SH-SY5Y (cell line): Measurements from ENCODE around the gene GALNT11.

Experiments
- GATA2 ChIP-seq: IDR thresholded peaks from 2 replicates; pipeline ENCODE4 v1.6.1; 2011; ENCODE audit warnings: mild to moderate bottlenecking, low read depth, low read length
- GATA3 ChIP-seq: IDR thresholded peaks from 2 replicates; pipeline ENCODE4 v1.6.1; 2011; ENCODE audit warnings: low read depth, mild to moderate bottlenecking, low read length, moderate library complexity

The GALNT11 gene

DNA sequence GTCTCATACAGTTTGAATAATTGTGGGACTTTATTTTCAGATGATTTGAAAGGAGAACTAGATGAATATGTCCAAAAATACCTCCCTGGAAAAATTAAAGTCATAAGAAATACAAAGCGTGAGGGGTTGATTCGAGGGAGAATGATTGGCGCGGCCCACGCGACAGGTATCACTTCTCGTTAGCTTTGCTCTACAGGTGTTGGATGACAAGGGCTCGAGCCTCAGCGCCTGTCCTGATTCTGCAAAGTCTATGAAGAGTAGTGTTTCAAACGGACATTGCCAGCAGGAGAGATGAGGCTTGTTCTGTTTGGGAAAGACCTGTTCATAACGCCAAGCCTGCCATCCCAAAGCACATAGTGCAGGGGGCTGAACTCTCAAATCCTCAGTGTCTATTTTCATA is 79.7 kb downstream of the GALNT11 start:
- TF ChIP-seq GATA2 (no peak), GATA3 (no peak)

DNA sequence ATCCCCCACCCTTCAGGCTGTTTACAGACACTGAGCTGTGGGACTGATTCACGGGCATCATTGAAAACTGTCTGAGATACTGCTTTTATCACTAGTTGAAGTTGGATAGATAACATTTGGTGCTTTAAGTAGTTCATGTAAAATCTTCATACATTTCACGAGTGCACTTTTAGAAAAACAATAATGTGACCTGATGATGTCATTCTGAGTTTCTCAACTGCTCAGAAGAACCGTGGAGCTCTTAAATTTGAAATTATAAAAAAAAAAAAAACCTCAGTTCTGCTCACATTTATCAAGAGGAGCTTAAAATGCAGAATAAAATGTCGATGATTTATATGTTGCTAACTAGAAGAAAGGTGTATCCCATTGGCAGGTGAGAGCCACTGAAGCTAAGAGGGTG is 81.5 kb downstream of the GALNT11 start:
- no peak for TF ChIP-seq GATA2
- TF ChIP-seq GATA3: no peak

DNA sequence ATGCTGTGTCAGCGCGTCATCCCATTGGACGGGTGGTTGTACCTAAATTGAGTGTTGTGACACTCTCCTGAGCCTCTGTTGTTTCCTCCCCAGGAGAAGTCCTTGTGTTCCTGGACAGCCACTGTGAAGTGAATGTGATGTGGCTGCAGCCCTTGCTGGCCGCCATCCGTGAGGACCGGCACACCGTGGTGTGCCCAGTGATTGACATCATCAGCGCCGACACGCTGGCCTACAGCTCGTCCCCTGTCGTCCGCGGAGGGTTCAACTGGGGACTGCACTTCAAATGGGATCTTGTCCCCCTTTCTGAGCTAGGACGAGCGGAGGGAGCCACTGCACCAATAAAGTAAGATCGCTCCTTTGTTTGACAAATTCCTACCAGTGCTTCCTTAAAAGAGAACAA is 82.5 kb downstream of the GALNT11 start:
- TF ChIP-seq GATA2 (no peak), GATA3 (no peak)

DNA sequence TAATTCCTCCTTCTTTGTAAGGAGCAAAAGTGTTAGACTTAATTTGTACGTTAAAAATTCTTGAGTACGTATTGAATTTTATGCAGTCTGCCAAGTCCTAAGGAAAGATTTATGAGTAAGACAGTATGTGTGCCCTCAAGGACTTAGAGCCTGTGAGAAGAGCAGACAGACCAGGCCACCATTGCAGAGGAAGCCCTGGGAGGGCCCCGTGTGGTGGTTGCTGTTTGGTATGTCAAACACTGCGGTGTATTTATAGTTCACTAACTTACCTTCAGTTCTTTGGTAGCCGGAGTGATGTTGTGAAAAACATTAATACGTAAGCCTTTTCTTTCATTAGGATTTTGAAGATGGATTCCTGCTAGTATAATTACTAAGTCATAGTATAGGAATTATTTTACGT is 82.9 kb downstream of the GALNT11 start:
- no peak for TF ChIP-seq GATA3
- no peak for TF ChIP-seq GATA2

DNA sequence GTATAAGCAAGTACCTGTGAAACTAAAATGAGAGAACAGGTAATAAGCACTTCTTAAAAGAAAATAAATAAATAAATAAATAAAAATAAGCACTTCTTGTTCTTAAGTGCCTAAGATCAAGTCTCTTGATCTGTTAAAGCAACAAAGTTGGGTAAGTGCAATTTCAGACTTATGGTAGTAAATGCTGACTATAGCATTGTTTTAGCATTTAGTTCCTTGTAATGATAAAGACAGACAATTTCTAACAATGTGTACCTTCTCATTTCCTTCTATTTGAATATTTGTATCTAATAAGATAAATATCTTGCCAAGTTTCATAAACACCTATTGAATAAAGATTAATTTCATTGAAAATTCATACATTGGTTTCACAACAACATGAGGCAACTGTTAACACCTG is 87.4 kb downstream of the GALNT11 start:
- TF ChIP-seq GATA2 (no peak), GATA3 (no peak)

DNA sequence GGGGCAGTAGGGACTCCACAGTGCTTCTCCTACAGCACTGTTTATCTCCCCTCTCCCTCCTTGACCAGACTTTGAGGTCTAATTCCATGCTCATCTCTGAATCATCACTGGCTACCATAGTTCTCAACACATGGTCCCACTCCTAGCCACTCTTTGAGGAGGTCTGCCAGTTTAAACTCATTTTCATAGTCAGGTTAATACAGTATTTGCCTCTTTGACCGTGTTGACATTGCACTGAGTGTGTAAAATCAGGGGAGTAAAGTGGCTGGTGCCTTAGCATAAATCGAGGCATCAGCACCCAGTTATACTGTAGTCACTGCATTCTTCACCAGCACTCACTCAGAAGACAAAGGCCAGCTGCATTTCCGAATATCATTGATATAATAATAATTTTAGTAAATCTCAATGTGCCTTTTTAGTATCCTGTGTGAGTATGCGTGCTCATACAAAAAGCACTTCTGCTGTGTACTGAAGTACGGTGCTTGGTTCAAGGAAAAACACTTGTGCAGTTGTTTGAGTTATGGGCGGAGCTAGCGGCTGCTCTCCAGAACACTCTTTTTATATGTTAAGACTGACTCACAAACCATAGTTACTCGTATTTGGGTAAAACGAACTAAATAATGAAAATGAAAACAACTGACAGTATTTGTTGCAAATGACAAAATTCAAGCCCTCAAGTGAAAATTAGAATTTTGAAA is 89.7 kb downstream of the GALNT11 start:
- TF ChIP-seq GATA3: no peak
- TF ChIP-seq GATA2: no peak

DNA sequence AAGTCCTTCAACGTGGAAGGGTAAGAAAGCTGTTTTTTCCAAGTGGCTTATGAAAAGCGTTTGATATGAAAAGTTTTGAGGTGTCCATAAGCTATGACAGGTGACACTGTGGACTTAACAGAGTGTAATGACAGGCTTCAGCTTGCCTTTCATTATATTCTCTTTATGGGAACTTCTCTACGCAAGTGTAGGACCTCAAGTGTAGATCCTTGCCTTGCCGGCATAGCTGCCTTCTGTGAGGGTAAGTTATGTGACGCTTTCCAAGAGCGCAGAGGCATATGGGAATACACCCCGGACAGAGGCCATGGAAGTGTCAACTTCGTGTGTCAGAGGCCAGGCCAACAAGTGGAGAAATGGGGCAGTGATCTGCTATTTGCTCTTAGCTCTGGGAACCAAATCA is 91.9 kb downstream of the GALNT11 start:
- TF ChIP-seq GATA2: no peak
- no peak for TF ChIP-seq GATA3

DNA sequence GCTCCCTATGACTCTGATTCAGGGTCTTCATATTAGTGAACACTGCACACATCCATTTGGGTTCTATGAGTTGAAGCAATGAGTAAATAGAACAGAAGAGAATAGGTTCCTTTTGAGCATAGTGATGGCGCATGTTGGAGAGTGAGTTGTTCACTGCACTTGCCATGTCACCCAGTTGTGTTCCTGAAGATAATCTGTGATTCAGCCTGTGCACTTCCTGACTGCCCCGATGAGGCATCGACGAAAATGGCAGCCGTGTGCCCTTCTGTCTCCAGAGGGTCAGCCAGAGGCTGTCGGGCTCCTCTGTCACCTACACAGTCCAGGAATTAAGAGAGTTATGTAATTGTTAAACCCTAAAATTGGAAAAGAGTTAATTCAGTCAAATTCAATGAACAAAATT is 94.7 kb downstream of the GALNT11 start:
- TF ChIP-seq GATA3 (no peak), GATA2 (no peak)

DNA sequence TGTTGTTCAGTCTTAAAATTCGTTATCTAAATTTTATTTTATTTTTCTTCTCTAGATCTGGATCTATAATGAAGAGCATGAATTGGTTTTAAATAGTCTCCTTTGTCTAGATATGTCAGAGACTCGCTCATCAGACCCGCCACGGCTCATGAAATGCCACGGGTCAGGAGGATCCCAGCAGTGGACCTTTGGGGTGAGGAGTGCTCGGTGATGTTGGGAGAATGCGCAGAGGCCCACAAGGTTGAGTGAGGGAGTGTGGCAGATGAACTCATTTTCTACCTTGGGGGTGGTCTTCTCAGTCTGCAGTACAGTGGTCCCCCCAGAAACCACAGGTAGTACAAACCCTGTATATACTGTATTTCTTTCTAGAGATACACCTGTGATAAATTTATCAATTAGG is 95.3 kb downstream of the GALNT11 start:
- no peak for TF ChIP-seq GATA2
- TF ChIP-seq GATA3: no peak

DNA sequence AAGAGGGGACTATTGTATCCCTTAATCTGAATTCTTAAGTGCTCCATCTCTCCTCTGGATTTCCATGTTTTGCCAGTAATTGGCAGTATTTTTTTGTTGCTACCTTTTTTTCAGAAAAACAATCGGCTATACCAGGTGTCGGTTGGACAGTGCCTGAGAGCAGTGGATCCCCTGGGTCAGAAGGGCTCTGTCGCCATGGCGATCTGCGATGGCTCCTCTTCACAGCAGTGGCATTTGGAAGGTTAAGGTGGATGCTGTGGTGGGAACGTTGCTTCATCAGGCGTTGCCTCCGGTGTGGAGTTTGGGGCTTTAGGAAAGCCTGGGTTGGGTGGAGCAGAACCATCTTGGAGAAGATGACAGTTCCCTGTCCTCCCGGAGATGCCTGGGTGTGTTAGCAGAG is 96.0 kb downstream of the GALNT11 start:
- no peak for TF ChIP-seq GATA3
- no peak for TF ChIP-seq GATA2

DNA sequence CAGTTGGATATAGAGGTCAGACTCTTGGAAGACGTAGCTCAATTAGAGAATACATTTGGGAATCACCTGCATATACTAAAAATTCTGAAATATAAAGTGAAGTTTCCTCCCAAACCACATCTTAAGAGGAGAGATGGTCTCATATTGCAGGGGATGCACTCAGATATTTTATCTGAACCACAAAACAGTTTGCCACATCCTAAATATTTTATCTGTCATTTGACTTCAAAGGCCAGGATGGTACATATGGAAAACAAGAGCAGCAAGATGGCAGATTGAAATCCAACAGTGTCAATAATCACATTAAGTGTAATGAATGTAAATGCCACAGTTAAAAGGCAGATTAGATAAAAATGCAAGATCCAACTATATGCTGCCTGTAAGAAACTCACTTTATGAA is 97.1 kb downstream of the GALNT11 start:
- TF ChIP-seq GATA2: no peak
- no peak for TF ChIP-seq GATA3

DNA sequence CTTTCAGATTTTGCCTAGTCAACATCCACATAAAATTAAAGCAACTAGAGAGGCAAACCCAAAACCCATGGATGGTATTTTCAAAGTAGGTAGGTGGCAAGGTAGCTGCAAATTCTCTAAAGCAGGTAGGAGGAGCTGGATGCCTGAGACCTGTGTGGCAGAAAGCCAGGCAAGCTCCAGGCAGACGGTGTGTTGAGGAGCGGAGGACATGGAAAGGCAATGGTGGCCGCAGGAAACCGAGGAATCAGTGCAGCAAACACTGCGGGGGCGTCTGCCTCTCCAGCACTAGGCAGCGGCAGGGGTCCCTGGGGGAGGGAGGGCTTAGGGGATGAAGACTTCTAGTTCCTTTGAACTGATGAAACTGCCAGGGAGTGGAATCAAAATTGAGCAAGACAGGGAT is 101.3 kb downstream of the GALNT11 start:
- TF ChIP-seq GATA2 (no peak), GATA3 (no peak)

DNA sequence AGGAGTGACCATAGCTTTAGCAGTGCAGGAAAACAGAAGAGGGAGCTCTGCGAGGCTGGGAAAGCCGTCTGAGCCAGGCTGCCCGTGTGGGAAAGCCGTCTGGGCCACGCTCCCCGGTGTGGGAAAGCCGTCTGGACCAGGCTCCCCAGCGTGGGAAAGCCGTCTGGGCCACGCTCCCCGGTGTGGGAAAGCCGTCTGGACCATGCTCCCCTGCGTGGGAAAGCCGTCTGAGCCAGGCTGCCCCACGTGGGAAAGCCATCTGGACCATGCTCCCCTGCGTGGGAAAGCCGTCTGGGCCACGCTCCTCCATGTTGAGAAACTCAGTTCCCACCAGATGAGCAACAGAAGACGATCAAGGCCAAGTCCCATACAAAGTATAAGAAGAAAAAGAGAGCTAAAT is 101.8 kb downstream of the GALNT11 start:
- TF ChIP-seq GATA3 (no peak), GATA2 (no peak)

DNA sequence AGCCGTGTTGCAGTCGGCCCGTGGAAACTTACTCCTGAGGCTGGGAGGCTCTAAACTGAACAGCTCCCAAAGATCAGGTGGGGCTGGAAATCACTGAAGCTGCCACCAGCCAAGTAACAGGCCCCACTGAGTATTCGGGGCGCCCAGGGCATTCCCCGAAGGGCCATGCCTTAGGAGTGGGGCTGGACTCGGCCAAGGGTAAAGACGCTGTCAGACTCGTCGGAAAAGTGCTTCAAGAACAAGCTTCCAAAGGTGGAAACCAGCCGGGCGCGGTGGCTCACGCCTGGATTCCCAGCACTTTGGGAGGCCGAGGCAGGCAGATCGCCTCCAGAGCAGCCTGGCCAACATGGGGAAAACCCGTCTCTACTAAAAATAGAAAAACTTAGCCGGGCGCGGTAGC is 102.8 kb downstream of the GALNT11 start:
- no peak for TF ChIP-seq GATA3
- no peak for TF ChIP-seq GATA2

DNA sequence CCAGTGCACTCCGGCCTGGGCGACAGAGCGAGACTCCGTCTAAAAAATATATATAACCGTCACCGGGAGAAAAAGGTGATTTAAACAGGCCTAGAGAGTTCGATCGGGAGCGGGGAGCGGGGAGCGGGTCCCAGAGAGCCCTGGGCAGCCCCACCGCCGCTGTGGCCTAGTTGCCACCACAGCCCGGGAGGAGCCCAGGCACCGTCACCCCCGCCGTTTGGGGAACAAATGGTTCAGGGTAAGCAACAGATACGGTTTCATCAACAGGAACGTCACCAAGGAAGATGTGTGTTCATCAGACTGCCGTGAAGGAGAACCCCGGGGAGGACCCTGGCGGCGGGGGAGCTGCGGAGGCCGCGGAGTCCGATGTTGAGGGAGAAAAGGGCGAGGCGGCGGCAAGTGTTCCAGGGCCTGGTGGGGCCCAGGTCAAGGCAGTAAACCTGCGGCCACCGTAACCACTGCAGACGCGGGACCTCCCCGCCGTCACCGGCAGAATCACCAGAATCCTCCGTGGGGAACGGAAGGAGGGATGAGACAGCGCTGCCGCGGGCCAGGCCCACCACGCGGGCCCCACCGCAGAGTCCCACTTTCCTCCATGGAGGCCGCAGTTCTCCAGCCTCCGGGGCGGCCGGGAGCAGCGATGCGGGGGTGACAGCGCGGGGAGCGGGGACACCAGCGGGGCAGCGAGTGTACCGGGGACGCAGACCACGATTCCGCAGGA is 103.4 kb downstream of the GALNT11 start:
- TF ChIP-seq GATA2 (no peak), GATA3 (no peak)

DNA sequence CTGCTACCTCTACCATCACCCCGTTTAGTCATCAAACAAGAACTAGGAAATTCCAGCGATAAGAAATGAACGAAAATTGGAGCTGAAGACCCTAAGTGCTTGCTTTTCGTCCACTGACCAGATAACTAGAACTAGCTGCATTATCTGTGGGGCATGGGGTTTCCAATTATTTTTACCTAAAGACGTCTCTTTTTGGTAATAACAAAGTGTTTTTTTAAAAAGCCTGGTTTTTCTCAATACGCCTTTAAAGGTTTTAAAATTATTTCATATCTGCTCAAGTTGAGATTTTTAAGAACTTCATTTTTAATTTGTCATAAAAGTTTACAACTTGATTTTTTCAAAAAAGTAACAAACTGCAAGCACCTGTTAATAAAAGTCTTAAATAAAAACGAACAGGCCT is 104.2 kb downstream of the GALNT11 start:
- TF ChIP-seq GATA3 (no peak), GATA2 (no peak)
